ENCODE measurements around the gene AEBP1. TPM values are rescaled to one million over a fixed set of nuclear protein-coding genes. Genes with fewer than 3 reads are reported as not detected.

The AEBP1 gene
- 100 to 1,000 TPM in 1 of 4 donors, 10 to 100 TPM in 3; 38.9 to 151 (median 57.6) TPM for total RNA-seq

DNA sequence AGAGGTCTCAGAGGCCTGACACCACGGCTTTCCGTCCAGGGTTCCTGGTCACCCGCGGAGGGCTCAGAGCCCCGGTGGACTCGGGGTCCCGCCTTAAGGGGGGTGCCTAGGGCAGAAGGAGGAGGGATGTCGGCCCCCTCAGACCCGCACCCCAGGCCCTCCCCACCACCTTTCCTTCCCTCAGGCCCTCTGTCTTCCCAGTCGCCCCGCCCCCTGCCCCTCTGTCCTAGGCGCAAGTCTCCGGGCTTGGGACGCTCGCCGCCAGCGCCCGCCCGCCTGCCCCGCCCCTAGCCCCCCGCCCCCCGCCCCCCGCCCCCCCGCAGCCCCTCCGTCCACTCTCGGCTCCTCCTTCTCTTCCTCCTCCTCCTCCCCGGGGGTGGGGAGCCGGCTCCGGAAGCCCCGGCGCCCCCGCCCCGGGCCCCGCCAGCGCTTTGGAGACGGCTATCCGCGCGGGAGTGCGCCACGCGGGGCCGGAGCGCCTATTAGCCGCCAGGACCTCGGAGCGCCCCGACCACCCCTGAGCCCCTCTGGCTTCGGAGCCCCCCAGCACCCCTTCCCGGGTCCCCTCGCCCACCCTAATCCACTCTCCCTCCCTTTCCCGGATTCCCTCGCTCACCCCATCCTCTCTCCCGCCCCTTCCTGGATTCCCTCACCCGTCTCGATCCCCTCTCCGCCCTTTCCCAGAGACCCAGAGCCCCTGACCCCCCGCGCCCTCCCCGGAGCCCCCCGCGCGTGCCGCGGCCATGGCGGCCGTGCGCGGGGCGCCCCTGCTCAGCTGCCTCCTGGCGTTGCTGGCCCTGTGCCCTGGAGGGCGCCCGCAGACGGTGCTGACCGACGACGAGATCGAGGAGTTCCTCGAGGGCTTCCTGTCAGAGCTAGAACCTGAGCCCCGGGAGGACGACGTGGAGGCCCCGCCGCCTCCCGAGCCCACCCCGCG lies at the start of gene AEBP1:
Gene AEBP1 (plus strand): TSS at position 423 of the 937 bp plus-strand sequence. CDS start 321 bp downstream, at position 744.
- H3K27me3 ChIP-seq, result no peaks in the 10 kb centered on the region
- intact Hi-C loops (cut with DNase I), result no loop called here
- 6 to 15% methylated on average over 17 to 51 of the region's 87 CpGs for WGBS, 2 donors
- no peaks in the 10 kb centered on the region for H3K36me3 ChIP-seq
- H3K4me3 ChIP-seq (replicated peaks in 1 of 3), result peak within 1 kb of the TSS in 1 of 3 donors; percentile 52
- peaks cover 0 to 14% of the 10 kb centered on the region in 2 donors for H3K4me1 ChIP-seq
- H3K9me3 ChIP-seq, result no peaks in the 10 kb centered on the region
- peak in 1 of 2 donors; percentile 35 for DNase-seq
- TF ChIP-seq POLR2A (IDR thresholded peaks at IDR 0.05), result no peak
- TF ChIP-seq, protein P1, sequence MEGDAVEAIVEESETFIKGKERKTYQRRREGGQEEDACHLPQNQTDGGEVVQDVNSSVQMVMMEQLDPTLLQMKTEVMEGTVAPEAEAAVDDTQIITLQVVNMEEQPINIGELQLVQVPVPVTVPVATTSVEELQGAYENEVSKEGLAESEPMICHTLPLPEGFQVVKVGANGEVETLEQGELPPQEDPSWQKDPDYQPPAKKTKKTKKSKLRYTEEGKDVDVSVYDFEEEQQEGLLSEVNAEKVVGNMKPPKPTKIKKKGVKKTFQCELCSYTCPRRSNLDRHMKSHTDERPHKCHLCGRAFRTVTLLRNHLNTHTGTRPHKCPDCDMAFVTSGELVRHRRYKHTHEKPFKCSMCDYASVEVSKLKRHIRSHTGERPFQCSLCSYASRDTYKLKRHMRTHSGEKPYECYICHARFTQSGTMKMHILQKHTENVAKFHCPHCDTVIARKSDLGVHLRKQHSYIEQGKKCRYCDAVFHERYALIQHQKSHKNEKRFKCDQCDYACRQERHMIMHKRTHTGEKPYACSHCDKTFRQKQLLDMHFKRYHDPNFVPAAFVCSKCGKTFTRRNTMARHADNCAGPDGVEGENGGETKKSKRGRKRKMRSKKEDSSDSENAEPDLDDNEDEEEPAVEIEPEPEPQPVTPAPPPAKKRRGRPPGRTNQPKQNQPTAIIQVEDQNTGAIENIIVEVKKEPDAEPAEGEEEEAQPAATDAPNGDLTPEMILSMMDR (IDR thresholded peaks at IDR 0.05), result no peak
- H3K27ac ChIP-seq, result peak within 1 kb of the TSS; percentile 64 to 87 (median 87)

DNA sequence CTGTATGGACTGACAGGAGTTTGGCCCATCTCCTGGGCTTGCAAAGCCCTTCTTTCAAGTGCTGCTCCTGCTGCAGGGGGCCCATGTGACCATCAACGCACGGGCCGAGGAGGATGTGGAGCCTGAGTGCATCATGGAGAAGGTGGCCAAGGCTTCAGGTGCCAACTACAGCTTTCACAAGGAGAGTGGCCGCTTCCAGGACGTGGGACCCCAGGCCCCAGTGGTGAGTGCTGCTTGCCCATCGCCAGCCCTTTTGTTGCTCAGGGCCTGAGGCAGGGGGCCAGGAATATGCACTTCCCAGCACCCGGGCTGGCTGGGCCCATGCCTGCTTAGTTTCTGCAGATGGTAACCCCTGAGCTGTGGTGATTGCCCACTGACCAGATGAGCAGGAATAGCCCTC lies 47.5 kb upstream of the AEBP1 start:
- peaks cover 64 to 80% of the 10 kb centered on the region in 2 donors for H3K36me3 ChIP-seq
- no peaks in the 10 kb centered on the region for H3K27me3 ChIP-seq
- H3K27ac ChIP-seq, result no peak overlapping the region
- no peak for DNase-seq
- no peak overlapping the region for H3K4me3 ChIP-seq (replicated peaks in 1 of 3)
- H3K4me1 ChIP-seq, result no peaks in the 10 kb centered on the region
- H3K9me3 ChIP-seq, result no peaks in the 10 kb centered on the region
- WGBS, 2 donors, result 86 to 88% methylated on average over 5 to 7 of the region's 7 CpGs
- intact Hi-C loops (cut with DNase I), result no loop called here
- TF ChIP-seq POLR2A (IDR thresholded peaks at IDR 0.05), result no peak

DNA sequence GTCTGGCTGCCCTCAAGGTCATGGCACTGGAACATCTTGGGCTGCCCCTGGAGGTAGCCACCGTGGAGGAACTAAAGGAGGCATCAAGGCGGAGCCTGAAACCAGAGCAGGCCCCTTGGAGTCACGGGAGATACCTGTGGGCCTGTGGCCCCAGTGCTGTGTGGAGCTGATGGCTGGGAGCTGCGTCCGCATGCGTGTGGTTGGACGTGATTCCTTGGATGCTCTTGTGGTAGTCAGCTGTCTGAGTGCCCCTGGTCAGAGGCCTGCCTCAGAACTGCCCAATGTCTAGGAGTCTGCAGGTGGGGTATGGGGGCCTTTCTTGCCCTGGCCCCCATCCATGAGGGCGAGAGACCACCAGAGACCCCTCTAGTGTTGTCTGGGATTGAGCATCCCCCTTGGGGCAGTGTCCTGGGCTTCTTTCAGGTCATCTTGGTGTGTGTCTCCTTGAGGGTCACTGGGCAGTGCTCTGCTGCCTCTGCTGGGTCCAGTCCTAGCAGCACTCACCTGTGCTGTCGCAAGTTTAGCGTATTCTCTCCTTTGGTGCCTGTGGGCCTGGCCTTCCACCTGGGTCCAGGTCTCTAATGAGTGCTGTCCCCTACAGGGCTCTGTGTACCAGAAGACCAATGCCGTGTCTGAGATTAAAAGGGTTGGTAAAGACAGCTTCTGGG lies 46.8 kb upstream of the AEBP1 start:
- intact Hi-C loops (cut with DNase I), result no loop called here
- no peaks in the 10 kb centered on the region for H3K9me3 ChIP-seq
- H3K36me3 ChIP-seq, result peaks cover 66 to 75% of the 10 kb centered on the region in 2 donors
- no peaks in the 10 kb centered on the region for H3K27me3 ChIP-seq
- TF ChIP-seq, protein P1 (IDR thresholded peaks at IDR 0.05), result no peak
- no peak for TF ChIP-seq POLR2A (IDR thresholded peaks at IDR 0.05)
- no peaks in the 10 kb centered on the region for H3K4me1 ChIP-seq
- DNase-seq, result no peak
- no peak overlapping the region for H3K4me3 ChIP-seq (replicated peaks in 1 of 3)
- 95 to 97% methylated on average over 5 to 10 of the region's 11 CpGs for WGBS, 2 donors
- no peak overlapping the region for H3K27ac ChIP-seq

DNA sequence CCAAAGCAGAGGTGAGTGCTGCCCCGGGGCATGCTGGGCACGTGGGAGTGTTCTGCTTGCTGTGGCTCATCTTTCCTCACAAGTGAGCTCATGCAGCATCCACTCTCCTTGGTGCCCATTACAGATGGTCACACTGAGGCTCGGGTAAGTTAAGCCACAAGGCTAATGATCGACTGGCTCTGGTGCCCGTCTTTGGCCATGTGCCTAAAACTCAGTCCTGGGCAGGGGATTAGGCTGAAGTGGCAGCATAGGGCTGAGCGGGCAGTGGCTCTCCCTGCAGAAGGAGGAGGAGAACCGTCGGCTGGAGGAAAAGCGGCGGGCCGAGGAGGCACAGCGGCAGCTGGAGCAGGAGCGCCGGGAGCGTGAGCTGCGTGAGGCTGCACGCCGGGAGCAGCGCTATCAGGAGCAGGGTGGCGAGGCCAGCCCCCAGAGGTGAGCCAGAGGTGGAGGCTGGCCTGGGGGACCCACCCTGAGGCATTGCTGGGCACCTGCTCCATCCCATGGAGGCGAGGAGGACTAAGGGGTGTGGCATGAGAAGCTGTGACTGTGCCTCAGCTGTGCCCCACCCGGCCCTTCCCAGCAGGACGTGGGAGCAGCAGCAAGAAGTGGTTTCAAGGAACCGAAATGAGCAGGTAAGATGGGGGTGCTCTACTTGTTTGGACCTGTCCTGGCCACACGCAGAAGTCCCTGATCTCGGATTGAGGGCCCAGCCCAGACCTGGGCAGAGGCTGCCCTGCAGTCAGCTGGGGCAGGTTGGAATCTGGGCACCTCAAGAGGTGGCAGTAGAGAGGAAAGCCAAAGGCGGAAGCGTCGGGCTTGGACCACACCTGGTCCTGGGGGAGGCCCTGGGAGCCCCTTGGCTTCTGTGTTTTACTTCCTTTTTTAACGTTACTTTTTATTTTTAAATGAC lies 46.0 kb upstream of the AEBP1 start:
- no peaks in the 10 kb centered on the region for H3K4me1 ChIP-seq
- DNase-seq, result peak in 1 of 2 donors; percentile 2
- no peaks in the 10 kb centered on the region for H3K9me3 ChIP-seq
- H3K27ac ChIP-seq, result no peak overlapping the region
- no peak overlapping the region for H3K4me3 ChIP-seq (replicated peaks in 1 of 3)
- WGBS, 2 donors, result 93 to 94% methylated on average over 27 to 30 of the region's 30 CpGs
- TF ChIP-seq POLR2A (IDR thresholded peaks at IDR 0.05), result no peak
- TF ChIP-seq, protein P1 (IDR thresholded peaks at IDR 0.05), result no peak
- no peaks in the 10 kb centered on the region for H3K27me3 ChIP-seq
- peaks cover 59 to 67% of the 10 kb centered on the region in 2 donors for H3K36me3 ChIP-seq
- intact Hi-C loops (cut with DNase I), result no loop called here

DNA sequence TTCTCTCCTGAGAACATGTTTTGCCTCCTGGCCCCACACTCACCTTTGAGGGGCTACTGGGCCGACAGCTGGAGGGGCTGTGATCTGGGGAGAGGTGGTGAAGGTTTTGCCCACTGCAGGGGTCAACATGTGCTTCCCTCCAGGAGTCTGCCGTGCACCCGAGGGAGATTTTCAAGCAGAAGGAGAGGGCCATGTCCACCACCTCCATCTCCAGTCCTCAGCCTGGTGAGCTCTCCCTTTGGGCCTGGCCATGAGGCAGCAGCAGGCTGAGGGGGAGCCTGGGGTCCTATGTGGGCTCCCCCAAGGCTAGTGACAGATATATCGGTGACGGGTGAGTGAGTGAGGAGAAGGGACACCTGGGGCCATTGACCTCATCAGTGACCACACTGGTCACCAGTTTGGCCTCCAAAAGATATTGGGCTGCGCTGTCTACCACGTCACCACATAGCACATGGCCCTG lies 45.4 kb upstream of the AEBP1 start:
- Histone ChIP-seq H3K9me3 (no peaks in the 10 kb centered on the region), H3K36me3 (peaks cover 59 to 65% of the 10 kb centered on the region in 2 donors), H3K4me1 (no peaks in the 10 kb centered on the region), H3K4me3 (replicated peaks in 1 of 3) (no peak overlapping the region), H3K27me3 (no peaks in the 10 kb centered on the region), H3K27ac (no peak overlapping the region)
- TF ChIP-seq, protein P1 (IDR thresholded peaks at IDR 0.05), result no peak
- no peak for TF ChIP-seq POLR2A (IDR thresholded peaks at IDR 0.05)
- 90 to 95% methylated on average over 5 to 6 of the region's 7 CpGs for WGBS, 2 donors
- intact Hi-C loops (cut with DNase I), result no loop called here
- peak in 1 of 2 donors; percentile 2 for DNase-seq
